COLO829 (cell line): ENCODE measurements around the gene N4BP3.
"Not testable (repeated sequence)": the region's sequence is repeated elsewhere in the genome, so short reads cannot be mapped to it uniquely, and the experiment has no call there.

ENCODE experiments used
- DNase-seq: peaks from one replicate; pipeline ENCODE4 v3.0.0; 2012; ENCODE audit warnings: low spot score

The N4BP3 gene

GRCh38 chr5:178122346-178122745 is 9.0 kb downstream of the N4BP3 start:
- DNase-seq, result no peak

- DNase-seq, result no peak
Measured at GRCh38 chr5:178123094-178123965, 10.0 kb downstream of the N4BP3 start.

DNA sequence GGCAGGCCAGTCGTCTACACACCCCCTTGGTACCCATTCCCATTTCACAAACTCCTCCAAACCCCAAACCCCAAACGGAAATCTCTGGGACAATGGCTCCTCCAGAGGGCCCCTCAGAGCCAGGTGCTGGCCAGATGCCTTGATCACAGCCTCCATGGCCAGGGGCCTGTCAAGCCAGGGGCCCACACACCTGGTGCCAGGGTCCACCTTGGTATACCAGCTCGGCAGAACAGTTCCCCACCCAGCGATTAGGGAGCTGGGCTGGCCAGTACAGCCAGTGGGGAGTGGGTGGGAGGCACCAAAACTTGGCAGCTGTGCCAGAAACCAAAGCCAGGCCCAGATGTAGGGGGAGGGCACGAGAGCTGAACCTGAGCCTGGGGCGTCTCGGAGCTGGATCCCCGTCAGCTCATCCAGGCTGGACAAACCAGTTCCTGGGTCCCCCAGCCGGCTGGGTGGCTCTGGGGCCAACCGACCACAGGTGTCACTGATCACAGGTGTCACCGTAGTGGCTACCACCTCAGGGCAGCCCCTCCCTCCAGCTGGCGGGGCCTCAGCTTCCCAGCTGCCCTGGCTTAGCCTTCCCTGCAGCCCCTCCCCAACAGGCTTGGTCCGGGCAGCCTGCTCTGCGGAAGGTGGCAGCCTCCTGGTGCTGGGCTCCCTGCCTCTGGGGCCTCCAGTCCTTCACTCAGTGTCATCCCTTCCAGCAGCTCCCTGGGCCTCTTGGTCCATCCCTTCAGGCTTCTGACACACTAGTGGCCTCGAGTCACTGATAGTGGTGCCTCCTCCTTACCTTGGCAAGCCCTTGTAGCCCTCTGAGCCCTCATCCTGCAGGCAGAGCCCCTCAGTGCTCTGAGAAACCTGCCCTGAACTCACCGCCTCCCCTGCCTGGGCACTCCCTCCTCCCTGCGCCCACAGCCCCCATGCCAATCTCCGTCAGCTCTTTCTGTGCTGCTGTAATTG is 10.9 kb downstream of the N4BP3 start:
- no peak for DNase-seq

GRCh38 chr5:178125253-178125906 is 12.0 kb downstream of the N4BP3 start:
- DNase-seq, result no peak

DNA sequence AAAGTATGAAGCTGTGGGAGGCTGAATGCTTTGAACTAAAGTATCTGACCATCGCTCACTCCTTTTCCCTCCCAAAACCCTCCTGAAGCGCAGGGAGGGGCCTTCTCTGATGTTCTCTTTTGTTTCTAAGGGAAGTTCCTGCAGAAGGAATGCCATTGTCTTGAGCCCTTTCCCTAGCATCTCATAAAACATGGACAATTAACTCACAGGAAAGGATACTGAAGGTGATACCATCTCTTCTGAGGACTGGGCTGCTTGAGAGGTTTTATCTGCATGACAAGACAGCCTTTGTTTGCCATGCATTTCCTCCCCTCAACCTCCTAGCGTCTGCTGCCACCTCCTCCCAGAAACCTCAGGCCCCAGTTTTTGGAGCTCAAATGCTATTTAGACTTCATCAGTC is 13.2 kb downstream of the N4BP3 start:
- DNase-seq, result no peak

- DNase-seq, result not testable (repeated sequence)
Measured at GRCh38 chr5:178127300-178128009, 14.1 kb downstream of the N4BP3 start.

DNA sequence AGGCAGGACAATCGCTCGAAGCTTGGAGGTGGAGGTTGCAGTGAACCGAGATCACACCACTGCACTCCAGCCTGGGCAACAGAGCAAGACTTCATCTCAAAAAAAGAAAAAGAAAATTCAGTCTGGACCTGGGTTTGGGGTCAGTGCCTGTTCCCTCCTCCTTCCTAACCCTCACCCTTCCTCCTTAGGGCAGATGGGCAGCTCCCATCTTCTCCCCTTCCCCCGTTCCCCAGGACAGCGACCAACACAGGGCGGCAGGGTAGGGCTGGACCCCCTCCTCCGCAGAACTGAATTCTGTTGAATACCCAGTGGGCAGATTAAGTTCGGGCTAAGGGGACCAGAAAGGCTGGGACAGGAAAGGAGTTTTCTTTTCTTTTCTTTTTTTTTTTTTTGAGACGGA is 16.0 kb downstream of the N4BP3 start:
- no peak for DNase-seq

DNA sequence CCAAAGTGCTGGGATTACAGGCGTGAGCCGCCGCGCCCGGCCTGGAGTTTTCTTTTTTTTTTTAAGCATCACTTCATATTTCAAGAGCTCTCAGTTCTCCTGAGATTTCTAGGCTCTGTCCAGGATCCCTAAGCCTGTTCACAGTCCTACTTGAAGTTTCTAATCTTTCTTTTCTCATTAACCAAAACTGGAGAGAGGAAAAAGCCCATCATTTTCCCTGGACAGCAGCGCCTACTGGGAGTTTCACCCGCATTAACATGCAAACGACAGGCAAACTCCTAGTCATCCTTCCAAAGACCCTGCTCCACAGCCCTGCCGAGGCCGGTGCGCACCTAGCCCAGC is 16.9 kb downstream of the N4BP3 start:
- not testable (repeated sequence) for DNase-seq

GRCh38 chr5:178130576-178131445 is 17.5 kb downstream of the N4BP3 start, which contains the start of gene RMND5B:
RMND5B (plus strand) TSS chr5:178131014; CDS start chr5:178138120, 7,106 bp downstream.
- peak; percentile 54 for DNase-seq

GRCh38 chr5:178131446-178131996 is 18.2 kb downstream of the N4BP3 start:
- DNase-seq, result no peak

- DNase-seq, result no peak
Measured at GRCh38 chr5:178136990-178137389, 23.7 kb downstream of the N4BP3 start.

- no peak for DNase-seq
Measured at GRCh38 chr5:178137991-178138390, 24.7 kb downstream of the N4BP3 start.

DNA sequence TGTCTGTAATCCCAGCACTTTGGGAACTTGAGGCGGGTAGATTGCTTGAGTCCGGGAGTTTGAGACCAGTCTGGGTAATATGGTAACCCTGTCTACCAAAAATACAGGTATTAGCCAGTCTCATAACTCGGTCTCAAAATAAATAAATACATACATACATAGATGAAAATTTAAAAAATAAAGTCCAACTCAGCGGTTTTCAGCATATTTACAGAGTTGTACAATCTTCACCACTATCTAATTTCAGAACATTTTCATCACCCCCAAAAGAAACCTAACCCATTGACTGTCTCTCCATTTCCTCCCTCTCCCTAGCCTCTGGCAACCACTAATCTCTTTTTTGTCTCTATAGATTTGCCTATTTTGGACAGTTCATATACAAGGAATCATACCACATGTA is 28.2 kb downstream of the N4BP3 start:
- no peak for DNase-seq

DNA sequence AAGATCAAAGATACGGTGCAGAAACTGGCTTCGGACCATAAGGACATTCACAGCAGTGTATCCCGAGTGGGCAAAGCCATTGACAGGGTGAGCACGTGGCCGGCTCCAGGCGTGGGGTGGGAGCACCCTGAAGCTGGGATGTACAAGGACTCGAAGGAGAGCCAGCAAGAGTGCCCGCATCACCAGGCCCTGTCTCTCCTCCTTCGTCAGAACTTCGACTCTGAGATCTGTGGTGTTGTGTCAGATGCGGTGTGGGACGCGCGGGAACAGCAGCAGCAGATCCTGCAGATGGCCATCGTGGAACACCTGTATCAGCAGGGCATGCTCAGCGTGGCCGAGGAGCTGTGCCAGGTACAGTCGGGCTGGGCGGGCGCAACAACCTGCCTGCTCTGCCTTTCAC is 29.3 kb downstream of the N4BP3 start:
- DNase-seq, result no peak

GRCh38 chr5:178143246-178143645 is 29.9 kb downstream of the N4BP3 start:
- DNase-seq, result no peak

- no peak for DNase-seq
Measured at GRCh38 chr5:178143901-178144300, 30.6 kb downstream of the N4BP3 start.

- no peak for DNase-seq
Measured at GRCh38 chr5:178145965-178146820, 32.9 kb downstream of the N4BP3 start.

- no peak for DNase-seq
Measured at GRCh38 chr5:178147406-178147805, 34.1 kb downstream of the N4BP3 start.

GRCh38 chr5:178149199-178149932 is 36.0 kb downstream of the N4BP3 start:
- DNase-seq, result no peak
